Inflammatory macrophage treated with lipopolysaccharide for 1 hour (primary cell): ENCODE data around the gene ARFGAP3.
A peak's percentile ranks its signal among the peaks of the same experiment; 100 is the strongest.

Experiments used
- DNase-seq, 2 donors: peaks; one replicate each; pipeline ENCODE4 v3.0.0-alpha.2; 2020 to 2022

Gene ARFGAP3

GRCh38 chr22:42816336-42816735 lies 40.7 kb downstream of the ARFGAP3 start:
- no peak for DNase-seq

GRCh38 chr22:42814616-42815015 lies 42.5 kb downstream of the ARFGAP3 start:
- no peak for DNase-seq

DNA sequence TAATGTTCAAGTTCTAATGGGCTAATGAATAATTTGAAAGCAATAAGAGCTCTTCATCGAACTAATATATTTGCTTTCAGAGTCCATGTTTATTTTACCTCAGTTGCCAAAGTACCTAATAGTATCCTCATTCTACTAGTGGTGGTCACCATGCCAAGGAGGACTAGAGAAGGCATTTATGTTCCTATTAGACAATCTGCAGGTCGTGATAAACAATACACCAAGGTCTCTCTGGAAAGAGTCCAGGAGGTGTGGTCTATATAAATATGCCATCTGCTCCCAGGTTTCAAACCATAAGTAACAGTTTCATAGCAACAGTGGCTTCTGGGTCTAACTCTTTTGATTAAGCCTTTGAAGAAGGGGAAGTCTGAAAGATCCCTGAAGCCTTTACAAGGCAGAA lies 42.9 kb downstream of the ARFGAP3 start:
- no peak for DNase-seq

- DNase-seq: no peak
These were observed 43.6 kb downstream of the ARFGAP3 start for GRCh38 chr22:42813501-42813900.

GRCh38 chr22:42811459-42811858 lies 45.6 kb downstream of the ARFGAP3 start:
- DNase-seq: no peak

DNA sequence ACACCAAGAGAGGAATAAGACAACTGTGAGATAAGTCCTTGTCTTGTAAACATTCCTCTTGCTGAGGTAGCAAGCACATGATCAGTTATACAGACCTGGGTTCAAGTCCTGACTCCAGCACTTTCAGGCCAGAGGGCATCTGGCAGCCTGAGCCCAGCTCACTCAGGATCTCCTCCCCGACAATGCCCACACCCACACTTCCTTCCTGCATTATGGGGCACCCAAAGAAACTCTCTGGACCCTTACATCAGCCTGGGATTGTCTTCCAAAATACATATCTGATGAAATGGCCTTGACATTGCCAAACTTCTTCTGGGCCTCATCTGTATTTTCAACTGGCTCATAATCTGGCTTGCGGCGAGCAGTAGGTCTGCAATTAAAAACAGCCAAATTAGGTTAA lies 48.6 kb downstream of the ARFGAP3 start:
- DNase-seq: peak; percentile 91 to 92

GRCh38 chr22:42807185-42807584 lies 49.9 kb downstream of the ARFGAP3 start:
- no peak for DNase-seq

- no peak for DNase-seq
These were observed 50.9 kb downstream of the ARFGAP3 start for GRCh38 chr22:42805998-42806830.

DNA sequence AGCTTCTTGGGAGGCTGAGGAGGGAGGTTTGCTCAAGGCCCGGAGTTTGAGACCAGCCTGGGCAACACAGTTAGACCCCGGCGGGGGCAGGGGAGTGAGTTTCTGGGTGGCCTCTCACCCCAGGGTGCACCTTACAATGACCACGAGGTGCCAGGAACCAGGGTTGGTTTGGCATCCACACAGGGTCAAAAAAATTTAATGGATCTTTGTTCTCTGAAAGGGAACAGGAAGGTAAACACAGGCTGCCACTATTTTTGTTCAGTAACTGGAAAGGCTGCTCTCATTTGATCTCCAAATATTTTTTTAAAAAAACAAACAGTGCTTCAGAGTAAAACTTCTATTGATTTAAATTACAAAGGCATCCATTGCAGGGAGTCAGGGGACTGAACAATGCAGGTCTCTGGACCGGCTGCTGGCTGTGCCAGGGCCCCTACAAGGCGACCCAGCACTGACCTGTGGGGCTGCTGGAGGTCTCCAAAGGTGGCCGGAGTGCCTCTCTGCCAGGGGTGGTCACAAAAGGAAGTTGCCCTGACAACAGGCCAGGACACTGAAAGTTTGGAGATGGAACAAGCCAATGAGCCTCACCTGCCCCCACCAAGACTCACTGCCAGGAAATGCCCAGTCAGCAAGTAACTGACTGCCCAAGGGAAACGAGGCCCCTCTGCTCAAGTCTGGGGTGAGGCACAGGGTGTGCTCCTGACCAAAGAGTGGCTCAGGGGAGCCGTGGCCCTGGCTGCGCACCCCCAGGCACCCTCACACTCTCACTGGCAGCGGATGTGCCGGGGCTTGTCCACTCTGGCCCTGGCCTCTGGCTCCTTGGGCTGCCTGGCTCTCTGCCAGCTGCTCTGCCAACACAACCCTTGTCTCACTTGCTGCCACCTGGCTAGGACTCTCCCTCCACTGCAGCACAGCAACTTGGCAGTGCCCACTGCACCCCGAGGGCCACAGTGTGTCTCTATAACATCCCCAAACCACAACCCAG lies 51.8 kb downstream of the ARFGAP3 start:
- DNase-seq: no peak

GRCh38 chr22:42803389-42803788 lies 53.7 kb downstream of the ARFGAP3 start:
- no peak for DNase-seq

DNA sequence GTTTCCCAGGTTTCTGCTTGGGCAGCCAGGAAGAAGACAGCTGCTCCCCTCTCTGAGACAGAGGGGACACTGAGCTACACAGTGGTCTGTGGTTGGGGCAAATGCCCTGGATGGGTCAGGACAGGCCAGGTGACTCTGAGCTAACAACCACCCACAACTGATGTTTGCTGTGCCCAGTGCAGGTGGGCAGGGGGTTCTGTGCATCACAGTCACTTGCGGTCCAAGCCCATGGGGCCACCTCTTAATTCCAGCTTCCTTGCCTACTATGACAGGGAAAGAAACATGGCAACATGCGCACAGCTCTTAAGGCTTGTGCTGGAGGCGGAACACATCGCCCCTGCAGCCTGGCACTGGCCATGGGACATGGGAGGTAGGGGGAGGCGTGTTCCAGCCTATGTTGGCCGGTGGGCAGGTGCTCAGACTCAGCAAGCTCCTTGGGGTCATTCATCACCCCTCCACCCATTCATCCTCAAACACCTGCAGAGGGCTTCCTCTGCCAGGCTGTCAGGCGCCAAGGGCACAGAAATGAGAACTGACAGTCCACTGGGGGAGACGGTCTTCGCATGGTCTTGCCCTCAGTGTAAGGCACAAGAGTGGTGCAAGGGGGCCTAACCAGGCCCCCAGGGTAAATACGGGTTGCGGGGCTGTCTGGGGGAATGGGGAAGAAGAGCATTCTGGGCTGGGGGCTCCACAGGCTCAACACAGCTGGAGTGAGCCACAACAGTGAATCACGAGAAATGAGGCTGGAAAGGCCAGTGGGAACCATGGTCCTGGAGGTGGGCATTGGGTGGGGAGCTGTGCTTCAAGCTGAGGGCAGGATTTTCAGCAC lies 55.6 kb downstream of the ARFGAP3 start:
- no peak for DNase-seq

DNA sequence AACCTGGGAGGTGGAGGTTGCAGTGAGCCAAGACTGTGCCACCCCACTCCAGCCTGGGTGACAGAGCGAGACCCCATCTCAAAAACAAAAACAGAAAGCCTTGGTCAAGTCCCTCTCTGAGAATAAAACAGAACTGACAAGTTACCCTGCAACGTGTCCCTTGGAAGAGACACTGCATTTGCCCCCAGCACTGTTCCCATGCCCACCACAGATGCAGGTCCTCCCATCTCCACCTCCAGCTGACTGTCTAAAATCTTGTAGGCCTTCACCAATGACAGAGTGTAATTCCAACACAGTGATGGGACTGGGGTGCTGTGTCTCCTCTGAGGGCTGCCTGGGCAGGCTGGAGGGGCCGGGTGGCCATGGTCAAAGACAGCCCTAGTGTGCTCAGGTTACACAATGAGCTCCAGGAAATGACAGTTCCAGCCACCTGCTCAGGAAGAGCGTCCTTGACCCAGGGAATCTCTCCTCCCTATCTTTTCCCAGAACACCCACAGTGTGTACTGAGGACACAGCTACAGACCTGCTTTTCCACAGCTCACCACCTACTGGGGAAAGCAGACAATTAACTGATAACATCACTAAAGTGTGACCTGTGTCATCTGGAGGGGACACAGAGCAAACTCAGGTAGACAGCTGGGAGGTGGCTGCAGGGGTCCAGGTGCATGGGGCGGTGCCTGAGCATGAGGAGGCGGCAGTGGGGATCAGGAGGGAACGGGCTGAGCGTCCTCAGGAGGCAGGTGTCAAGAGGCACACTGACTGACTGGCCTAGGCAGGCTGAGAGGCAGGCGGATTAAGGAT lies 56.4 kb downstream of the ARFGAP3 start:
- no peak for DNase-seq

DNA sequence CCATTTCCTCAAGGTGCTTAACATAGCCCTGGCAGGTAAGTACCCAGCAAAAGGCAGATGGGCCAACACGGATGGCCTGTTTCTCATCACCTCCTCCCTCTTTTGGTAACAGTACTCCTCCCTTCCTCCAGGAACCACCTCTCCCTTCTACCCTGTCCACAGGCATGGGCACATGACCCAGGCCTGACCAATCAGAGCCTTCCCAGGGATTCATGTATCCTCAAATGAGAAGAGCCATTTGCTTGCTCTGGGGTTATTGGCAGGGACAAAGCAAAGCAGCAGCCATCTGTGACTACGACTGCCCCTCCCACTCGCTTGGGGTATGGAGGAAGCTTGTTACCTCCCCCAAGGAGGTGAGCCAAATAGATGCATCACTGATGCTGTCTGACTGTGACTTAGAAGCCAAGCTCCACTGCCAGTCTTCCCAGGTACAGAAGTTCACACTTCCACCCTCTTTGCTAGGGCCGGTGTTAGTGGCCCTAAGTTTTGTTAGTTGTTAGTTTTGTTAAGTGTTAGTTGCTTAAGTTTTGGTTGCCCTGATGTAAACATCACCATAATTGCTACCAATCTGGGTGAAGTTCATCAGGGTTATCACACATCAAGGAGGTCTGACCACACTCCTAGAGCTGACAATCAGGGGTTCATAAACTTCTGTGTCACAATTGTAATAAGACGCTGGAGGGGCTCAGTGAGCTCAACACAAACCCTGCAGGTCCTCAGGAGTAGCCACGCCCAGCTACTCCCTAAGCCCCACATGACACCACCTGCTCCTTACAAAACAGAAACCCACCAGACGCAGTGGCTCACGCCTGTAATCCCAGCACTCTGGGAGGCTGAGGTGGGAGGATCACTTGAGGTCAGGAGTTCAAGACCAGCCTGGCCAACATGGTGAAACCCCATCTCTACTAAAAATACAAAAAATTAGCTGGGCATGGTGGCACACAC lies 57.3 kb downstream of the ARFGAP3 start:
- no peak for DNase-seq

DNA sequence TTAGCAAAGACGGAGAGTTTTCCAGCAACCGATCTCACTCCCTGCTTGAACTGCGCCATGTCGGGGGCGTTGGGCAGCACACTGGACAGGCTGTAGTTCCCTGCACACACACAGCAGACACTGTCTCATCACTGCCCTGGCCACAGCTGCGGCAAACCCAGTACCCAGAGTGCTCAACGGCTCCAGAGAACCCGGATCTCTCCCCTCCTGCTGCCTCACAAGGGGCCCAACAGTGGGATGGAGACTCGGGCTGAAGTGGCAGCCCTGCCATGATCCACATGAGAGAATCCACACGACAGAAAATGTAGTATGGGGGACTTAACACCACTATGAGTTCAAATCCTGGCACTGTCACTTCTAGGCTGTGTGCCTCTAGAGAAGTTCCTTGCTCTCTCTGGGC lies 58.0 kb downstream of the ARFGAP3 start:
- DNase-seq: no peak

GRCh38 chr22:42797011-42797410 lies 60.1 kb downstream of the ARFGAP3 start:
- DNase-seq: peak; percentile 27 to 53

- no peak for DNase-seq
These were observed 61.0 kb downstream of the ARFGAP3 start for GRCh38 chr22:42796081-42796480.

DNA sequence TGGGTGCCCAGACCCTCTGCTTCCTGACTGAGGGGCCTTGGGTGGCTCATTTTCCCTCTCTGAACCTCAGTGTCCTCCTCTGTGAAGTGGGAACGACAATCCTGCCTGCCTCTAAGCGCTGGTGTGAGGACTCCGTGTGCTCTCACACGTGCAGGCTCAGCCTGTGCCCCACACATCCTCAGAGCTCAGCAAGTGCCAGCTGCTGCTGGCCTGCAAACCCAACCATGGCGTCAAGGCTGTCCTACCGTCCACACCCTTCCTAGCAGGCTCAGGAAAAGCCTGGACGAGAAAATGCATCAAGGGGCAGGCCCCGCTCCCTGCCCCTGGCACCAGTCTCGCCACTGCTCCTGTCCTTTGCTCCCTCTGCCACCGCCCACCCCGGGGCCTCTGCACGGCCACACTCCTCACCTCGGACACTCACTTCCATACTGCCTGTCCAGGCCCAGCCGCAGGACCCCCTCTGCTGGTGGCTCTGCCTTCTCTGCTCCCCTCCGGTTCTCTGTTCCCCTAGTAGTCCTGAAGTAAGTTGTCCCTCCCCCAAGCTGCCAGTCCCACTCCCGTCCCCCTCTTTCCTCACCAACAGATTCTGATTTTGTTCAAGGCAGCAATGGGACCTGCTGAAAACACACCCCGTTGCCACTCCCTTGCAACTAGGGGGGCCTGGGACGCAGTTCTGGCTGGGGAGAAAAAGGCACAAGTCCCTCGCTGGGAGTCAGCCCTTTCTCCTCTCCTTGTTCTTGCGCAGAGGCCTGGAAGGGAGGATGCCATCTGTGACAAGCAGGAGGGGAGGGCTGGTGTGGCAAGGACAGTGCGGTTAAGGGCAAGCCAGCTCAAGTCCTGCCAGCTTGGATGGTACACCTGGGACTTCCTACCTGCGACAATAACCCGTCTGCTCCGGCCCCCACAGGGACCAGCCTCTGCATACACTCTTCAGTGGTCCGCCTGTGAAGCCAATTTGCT lies 62.2 kb downstream of the ARFGAP3 start:
- no peak for DNase-seq

DNA sequence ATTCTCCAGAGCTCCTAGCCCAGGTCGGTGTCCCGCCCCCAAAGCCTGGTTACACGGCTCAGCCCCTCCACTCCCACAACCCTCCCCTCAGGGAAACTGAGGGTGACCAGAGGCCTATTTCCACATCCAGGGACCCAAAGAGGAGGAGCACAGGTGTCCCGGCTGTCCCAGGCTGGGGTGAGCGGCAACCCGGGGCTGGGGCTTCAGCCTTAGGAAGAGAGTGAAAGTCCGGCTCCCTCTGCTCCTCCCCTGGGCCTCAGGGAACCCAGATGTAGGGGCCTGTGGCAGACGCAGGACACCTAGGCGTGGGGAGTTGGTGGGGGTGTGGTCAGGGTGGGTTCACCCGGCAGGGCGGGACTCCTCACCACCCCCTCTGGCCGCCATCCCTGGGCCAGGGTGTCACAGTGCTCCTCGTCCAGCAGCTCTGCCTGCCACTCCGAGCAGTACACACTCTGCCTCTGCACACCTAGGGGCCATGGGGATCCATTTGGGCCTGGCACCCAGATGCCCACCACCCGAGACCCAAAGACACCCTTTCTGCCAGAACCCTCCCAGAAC lies 63.1 kb downstream of the ARFGAP3 start:
- DNase-seq: no peak
